HG02571 (cell line): ENCODE measurements around the gene BTG2.

Source experiments
- ATAC-seq: cut with Tn5 transposase; IDR thresholded peaks from one replicate; pipeline ENCODE4 v1.9.1; 2021; ENCODE audit warnings: mild to moderate bottlenecking, moderate library complexity; ENCODE audit not compliant: unreplicated experiment

The BTG2 gene

DNA sequence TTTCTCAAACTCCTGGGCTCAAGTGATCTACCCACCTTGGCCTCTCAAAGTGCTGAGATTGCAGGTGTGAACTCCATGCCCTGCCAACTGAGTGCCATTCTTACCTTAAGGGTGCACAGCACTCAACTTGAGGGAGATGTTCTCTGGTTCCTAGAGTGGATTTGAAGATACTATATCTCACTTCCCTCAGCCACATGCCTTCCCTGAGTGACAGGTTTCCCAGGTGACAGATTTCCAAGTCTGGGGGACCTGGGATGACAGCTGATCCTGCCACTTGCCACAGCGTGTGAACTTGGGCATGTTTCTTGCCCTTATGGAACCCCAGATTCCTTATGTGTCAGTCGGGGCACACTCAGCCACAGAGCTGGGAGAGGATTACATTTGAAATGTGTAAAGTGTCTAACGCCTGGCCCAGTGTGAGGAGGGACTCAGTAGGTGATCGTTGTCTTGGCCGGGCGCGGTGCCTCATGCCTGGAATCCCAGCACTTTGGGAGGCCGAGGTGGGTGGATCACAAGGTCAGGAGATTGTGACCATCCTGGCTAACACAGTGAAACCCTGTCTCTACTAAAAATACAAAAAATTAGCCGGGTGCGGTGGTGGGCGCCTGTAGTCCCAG, 29.6 kb upstream of the BTG2 start:
- no peak for ATAC-seq

GRCh38 chr1:203276408-203276807, 28.9 kb upstream of the BTG2 start:
- ATAC-seq = no peak

- ATAC-seq = no peak
These were observed 28.3 kb upstream of the BTG2 start for GRCh38 chr1:203276916-203277545.

DNA sequence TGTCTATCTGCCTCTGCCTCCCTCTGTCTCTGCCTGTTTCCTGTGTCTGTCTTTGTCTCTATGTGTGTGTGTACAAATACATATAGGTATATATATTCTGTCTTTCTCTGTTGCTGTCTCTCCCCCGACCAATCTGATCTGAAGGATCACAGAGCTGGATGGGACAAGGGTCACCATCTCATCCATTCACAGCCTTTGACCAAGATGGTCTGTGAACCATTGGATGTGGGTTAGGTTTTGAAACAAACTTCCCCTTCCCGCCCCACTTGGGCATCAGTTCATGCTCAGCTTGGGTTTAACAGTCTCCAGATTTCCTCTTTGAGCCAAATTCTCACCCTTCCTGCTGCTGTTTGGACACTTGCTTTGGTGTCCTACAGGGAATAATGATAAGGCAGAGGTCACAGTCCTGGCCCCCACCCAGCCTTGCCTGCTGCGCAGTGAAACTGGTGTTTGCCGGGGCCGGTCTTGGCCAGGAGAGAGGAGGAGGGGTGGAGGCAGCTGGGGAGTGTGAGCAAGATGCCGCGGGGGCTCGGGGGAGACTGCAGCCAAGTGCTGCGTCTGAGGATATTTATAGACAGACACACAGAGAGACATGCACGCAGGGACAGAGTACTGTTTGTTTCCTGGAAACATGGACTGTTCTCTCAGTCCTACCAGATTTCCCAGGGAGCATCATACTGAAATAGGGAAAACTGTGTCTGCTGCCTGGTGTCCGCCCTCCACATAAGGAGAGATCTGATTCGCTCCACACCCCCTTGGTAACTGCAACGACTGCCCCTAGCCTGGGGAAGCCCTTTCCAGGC, 27.0 kb upstream of the BTG2 start:
- no peak for ATAC-seq

GRCh38 chr1:203278885-203279406, 26.4 kb upstream of the BTG2 start:
- ATAC-seq = no peak

DNA sequence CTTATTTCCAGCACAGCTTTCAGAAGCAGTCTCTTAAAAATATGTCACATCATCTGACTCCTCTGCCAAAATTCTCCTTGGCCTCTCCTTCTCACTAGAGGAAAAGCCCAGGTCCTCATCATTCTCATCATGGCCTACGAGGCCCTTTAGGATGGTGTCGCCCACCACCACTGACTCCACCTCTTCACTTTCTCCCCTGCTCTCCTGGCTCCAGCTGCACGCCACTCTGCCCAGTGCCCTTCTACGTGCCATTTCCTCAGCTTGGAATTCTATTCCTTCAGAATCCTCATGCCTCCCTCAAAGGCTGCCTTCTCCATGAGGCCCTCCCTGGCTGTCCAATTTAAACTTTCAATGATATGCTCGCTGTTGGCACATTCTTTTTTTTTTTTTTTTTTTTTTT, 25.3 kb upstream of the BTG2 start:
- ATAC-seq = no peak

- no peak for ATAC-seq
These were observed 24.3 kb upstream of the BTG2 start for GRCh38 chr1:203281033-203281432.

- no peak for ATAC-seq
These were observed 23.3 kb upstream of the BTG2 start for GRCh38 chr1:203281851-203282661.

- no peak for ATAC-seq
These were observed 22.4 kb upstream of the BTG2 start for GRCh38 chr1:203282720-203283542.

GRCh38 chr1:203283597-203283996, 21.7 kb upstream of the BTG2 start:
- no peak for ATAC-seq

DNA sequence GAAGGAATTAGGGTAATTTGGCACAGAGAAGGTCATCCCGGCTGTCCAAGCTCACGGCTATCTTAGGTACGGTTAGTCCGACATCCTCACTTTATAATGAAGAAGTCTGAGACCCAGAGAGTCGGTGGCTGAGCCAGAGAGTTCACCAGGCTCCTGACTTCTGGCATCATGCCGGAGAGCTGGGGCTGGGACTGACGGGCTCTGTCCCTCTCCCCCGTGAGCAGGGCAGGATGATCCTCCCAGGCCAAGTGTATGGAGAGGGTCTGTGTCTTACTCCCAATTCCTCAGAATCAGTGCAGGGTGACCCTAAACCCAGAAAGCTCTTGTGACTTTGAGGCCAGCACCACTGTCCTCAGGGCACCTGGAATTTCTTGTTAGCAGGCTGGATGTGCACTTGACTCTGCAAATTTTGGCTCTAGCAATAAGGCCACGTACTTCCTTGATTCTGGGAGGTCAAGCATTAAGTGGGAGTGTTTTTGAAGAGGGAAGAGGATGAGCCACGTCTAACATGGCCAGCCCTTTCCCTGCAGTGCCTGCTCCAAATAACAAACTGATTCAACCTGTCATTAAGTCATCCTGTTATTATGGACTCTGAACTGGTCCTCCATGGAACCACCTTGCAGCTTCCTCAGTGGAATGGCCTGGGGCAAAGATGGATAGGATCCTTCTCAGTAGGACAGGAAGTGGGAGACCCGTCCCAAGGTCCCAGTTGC, 20.8 kb upstream of the BTG2 start:
- ATAC-seq = no peak

GRCh38 chr1:203286161-203286984, 18.9 kb upstream of the BTG2 start:
- no peak for ATAC-seq

GRCh38 chr1:203287109-203287893, 18.0 kb upstream of the BTG2 start:
- peak; percentile 50 for ATAC-seq

DNA sequence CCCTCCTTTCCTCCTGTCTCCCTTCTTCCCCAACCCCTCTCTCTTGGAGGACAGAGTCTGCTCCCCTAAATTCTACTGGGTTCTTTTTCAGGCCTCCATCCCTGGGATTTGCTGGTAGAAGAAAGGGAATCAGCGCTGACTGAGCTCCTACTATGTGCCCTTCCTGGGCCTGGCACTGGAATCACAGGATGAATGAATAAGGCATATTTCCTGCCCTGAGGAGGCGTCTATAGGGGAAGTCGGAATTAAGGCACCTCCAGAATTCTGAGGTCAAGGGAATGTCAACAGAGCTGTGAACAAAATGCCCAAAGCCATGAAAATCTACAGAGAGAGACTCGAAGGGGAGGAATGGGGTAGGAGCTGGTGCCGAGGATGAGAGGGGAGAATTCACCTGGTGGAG, 17.4 kb upstream of the BTG2 start:
- no peak for ATAC-seq

DNA sequence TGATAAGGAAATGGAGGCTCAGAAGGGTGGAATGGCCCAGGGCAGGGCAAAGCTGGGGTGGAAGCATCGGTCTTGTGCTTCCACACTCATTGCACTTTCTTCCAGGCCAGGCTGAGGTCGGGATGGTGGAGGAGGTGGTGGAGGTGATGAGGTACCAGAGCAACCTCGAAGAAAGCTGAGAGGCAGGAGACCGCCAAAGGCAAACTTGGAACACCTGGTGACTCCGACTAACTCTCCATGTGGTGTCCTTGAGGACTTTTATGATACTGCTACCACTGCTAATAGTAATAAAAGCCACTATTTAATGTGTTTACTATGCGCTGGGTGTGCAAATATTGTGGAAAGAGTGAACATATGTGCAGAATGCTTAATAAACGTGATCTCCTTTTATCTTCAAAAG, 16.9 kb upstream of the BTG2 start:
- ATAC-seq = no peak

DNA sequence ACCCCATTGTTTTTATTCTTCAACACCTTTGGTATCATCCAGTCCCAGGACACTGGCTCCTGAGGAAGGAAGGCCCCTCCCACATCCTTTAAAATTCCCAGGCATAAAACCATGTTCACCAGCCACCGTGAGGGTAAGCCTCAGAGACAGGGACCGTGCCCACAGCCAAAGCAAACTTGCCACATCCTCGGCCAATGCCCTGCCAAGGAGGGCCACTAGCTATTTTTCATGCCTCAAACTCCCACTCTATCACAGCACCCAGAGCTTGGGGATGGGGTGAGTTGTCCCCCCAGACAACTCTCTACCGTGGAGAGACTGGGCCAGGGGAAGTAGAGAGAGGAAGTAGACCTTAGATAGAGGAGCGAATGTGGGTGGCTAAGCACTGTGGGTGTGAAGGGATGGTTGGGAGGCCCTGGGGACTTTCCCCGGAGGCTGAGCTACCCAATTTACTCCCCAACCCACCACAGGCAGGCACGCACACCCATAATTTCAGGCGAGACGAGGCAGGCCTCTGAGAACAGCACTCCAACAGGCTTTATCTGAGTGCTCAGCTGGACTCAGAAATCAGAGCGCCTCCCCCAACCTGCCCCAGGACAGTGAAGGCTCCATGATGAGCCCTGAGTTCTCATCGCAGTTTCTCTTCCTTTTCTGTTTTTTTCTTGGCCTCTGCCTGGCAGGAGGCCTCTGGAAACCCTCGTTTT, 15.9 kb upstream of the BTG2 start:
- ATAC-seq = peak; percentile 45

DNA sequence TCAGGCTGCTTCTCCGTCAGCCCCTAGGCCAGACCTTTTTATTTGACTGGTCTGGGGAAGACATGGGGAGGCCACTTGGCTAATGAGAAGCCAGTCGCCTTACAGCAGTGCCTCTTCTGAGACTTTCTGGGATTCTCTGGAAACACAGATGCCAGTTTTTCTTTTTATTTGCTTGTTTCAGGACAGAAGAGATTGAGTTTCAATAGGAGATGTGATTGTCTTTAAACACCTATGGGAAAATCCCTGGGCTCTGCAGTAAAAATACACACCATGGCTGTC, 15.4 kb upstream of the BTG2 start:
- no peak for ATAC-seq
